HG03159 (cell line): ENCODE results near the gene EPB41L4A.

Experiments used
- ATAC-seq: cut with Tn5 transposase; IDR thresholded peaks from one replicate; pipeline ENCODE4 v1.9.1; 2021; ENCODE audit warnings: mild to moderate bottlenecking, moderate library complexity; ENCODE audit not compliant: unreplicated experiment

The EPB41L4A gene

GRCh38 chr5:112122353-112122752 lies 296.7 kb downstream of the EPB41L4A start:
- no peak for ATAC-seq

- no peak for ATAC-seq
Observed at GRCh38 chr5:112121258-112121657, 297.8 kb downstream of the EPB41L4A start.

- ATAC-seq = no peak
Observed at GRCh38 chr5:112119969-112120368, 299.1 kb downstream of the EPB41L4A start.

DNA sequence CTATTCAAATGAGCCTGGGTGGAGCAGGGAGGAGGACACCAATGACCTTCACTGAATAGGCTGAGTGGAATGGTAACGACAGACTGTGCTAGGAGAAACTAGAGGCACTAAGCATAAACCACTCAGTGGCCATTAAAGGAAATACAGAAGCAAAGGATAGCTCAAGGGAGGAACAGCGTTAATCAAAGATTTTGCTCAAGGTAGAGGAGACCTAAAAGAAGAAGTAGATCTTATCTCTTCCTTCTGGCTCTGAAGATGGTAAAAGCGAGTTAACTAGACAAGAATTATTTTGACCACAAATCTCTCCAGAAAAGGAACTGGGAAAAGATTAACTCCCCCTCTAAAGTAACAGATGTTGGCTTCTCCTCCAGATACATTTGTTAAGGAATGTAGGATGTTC lies 299.6 kb downstream of the EPB41L4A start:
- no peak for ATAC-seq

GRCh38 chr5:112117551-112117950 lies 301.5 kb downstream of the EPB41L4A start:
- ATAC-seq = no peak

DNA sequence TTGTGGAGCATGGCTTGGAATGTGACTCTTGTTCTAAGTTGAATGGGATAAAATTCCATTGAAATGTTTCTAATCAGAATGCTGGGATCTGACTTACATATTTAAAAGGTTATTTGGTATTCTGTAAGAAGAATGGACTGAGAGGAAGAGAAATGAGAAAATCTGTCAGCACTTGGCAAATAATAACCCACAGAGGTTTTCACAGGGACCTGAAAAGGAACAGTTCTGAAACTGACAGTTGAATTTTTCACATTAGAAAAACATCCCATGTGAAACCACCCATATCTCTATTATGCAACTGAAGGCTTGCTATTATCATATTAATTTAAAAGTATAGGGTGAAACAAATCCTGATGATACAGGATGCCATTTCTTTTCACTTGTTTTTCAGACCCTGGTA lies 302.7 kb downstream of the EPB41L4A start:
- ATAC-seq = no peak

DNA sequence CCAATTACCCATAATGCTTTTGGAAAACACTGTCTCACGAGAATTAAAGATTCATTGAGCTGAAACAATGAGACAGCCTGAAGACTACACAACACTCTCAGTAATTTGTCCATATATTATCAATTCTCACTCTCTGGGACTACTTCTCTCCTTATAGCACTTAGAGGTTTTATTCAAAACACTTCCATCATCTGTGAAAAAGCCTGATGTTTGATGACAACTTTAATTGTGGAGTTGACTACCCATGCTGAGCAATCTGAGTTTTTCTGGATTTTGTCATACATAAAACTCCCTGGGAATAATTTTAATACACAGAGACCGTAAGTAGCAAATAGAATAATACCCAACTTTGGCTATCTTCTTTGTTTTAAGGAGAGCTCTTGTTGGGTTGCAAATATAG lies 305.5 kb downstream of the EPB41L4A start:
- ATAC-seq = no peak
